SK-N-SH (cell line): Measurements from ENCODE around the gene STPG1. TPM values are rescaled to one million over a fixed set of nuclear protein-coding genes. Genes with fewer than 3 reads are reported as not detected.

Experiments used
- CTCF ChIA-PET: fragments of 300-600, 350-600 bp; formaldehyde crosslinking; extraction: SDS; loops from one replicate; lab custom pipeline; 2021; lab: Yijun Ruan, JAX
- POLR2A ChIA-PET: fragments of 350-600 bp; sonication (Branson Sonifier 250); formaldehyde crosslinking; extraction: SDS; loops from one replicate; lab custom pipeline; 2020; ENCODE audit warnings: antibody characterized with exemption, inconsistent platforms; lab: Yijun Ruan, JAX
- DNase-seq: peaks from one replicate; pipeline ENCODE4 v3.0.0; 2012
- H2AFZ ChIP-seq: fragments of 200-600 bp; sonication (generic); 2 replicates; pipeline ENCODE4 v1.8.1; 2016; ENCODE audit warnings: antibody characterized with exemption, mild to moderate bottlenecking, low read depth
- H3F3A ChIP-seq: fragments of 200-600 bp; sonication (generic); replicated peaks from 2 replicates; pipeline ENCODE3; 2016; ENCODE audit warnings: antibody characterized with exemption, mild to moderate bottlenecking; ENCODE audit not compliant: insufficient read depth
- H3K27ac ChIP-seq, 2 experiments: fragments of 200-500 bp in 1 of 2; fragments of 200-600 bp in 1 of 2; sonication (Bioruptor generic) in 1 of 2; sonication (generic), shearing (Covaris generic) in 1 of 2; 2 replicates each; pipeline versions ENCODE4 v1.5.1 to v1.6.1; 2014 to 2016; ENCODE audit warnings: low read depth in 2 of 2, inconsistent platforms in 1 of 2, low read length in 1 of 2, mild to moderate bottlenecking in 1 of 2, mixed read lengths in 1 of 2
- H3K27me3 ChIP-seq: fragments of 200-600 bp; sonication (generic), shearing (Covaris generic); 2 replicates; pipeline ENCODE4 v1.6.1; 2016; ENCODE audit warnings: mixed run types; ENCODE audit not compliant: insufficient read depth
- H3K36me3 ChIP-seq, 2 experiments: fragments of 200-500 bp in 1 of 2; fragments of 200-600 bp in 1 of 2; sonication (Bioruptor generic) in 1 of 2; sonication (generic) in 1 of 2; replicated peaks in 1 of 2; 2 replicates each; pipeline versions ENCODE3 to v1.5.1; 2014 to 2016; ENCODE audit warnings: low read length in 1 of 2, mild to moderate bottlenecking in 1 of 2; ENCODE audit not compliant: insufficient read depth in 2 of 2, control insufficient read depth in 1 of 2
- H3K4me1 ChIP-seq, 2 experiments: fragments of 200-500 bp in 1 of 2; fragments of 200-600 bp in 1 of 2; sonication (Bioruptor generic) in 1 of 2; sonication (generic), shearing (Covaris generic) in 1 of 2; 2 replicates each; pipeline versions ENCODE4 v1.5.1 to v1.6.1; 2014 to 2016; ENCODE audit warnings: low read depth in 1 of 2, low read length in 1 of 2, mixed run types in 1 of 2; ENCODE audit not compliant: insufficient read depth in 2 of 2, control insufficient read depth in 1 of 2
- H3K4me2 ChIP-seq: fragments of 200-600 bp; sonication (generic), shearing (Covaris generic); 2 replicates; pipeline ENCODE4 v1.6.1; 2017; ENCODE audit warnings: mixed run types
- H3K4me3 ChIP-seq, 2 experiments: fragments of 200-500 bp in 1 of 2; fragments of 200-600 bp in 1 of 2; sonication (Bioruptor generic) in 1 of 2; sonication (generic), shearing (Covaris generic) in 1 of 2; 2 replicates each; pipeline versions ENCODE4 v1.5.1 to v1.8.1; 2014 to 2016; ENCODE audit warnings: low read depth in 2 of 2, inconsistent platforms in 1 of 2, low read length in 1 of 2, mild to moderate bottlenecking in 1 of 2, mixed read lengths in 1 of 2, moderate library complexity in 1 of 2
- H3K79me2 ChIP-seq: fragments of 200-600 bp; sonication (generic); 2 replicates; pipeline ENCODE4 v1.8.1; 2017; ENCODE audit warnings: mild to moderate bottlenecking; ENCODE audit not compliant: insufficient read depth
- H3K9ac ChIP-seq: fragments of 200-600 bp; sonication (generic); 2 replicates; pipeline ENCODE4 v1.6.1; 2017; ENCODE audit warnings: mixed run types
- H3K9me2 ChIP-seq: fragments of 200-600 bp; sonication (generic); 2 replicates; pipeline ENCODE4 v1.6.1; 2017; ENCODE audit warnings: mixed run types
- H3K9me3 ChIP-seq: fragments of 200-600 bp; sonication (generic); 2 replicates; pipeline ENCODE4 v1.6.1; 2017; ENCODE audit warnings: mixed run types, mild to moderate bottlenecking, moderate library complexity
- H4K20me1 ChIP-seq: fragments of 200-600 bp; sonication (generic); 2 replicates; pipeline ENCODE4 v1.6.1; 2017; ENCODE audit warnings: mild to moderate bottlenecking, mixed run types; ENCODE audit not compliant: insufficient read depth
- ELF1 ChIP-seq: IDR thresholded peaks from 2 replicates; pipeline ENCODE4 v1.4.0; 2012
- EP300 ChIP-seq, 2 experiments: IDR thresholded peaks; 2 replicates each; pipeline versions ENCODE4 v1.4.0 to v1.6.1; 2012; ENCODE audit warnings: borderline replicate concordance in 1 of 2, low read depth in 1 of 2, low read length in 1 of 2
- FOSL2 ChIP-seq: IDR thresholded peaks from 2 replicates; pipeline ENCODE4 v1.4.0; 2012; ENCODE audit warnings: low read depth, mild to moderate bottlenecking, moderate library complexity, borderline replicate concordance
- FOXM1 ChIP-seq: IDR thresholded peaks from 2 replicates; pipeline ENCODE4 v1.4.0; 2012; ENCODE audit warnings: low read depth, mild to moderate bottlenecking
- GATA2 ChIP-seq: sonication (generic); formaldehyde crosslinking; IDR thresholded peaks from 2 replicates; pipeline ENCODE4 v1.5.0; 2020; ENCODE audit warnings: mild to moderate bottlenecking, missing genetic modification reagents
- IRF3 ChIP-seq: fragments of 150-350 bp; IDR thresholded peaks from 2 replicates; pipeline ENCODE4 v1.6.1; 2016; ENCODE audit warnings: mild to moderate bottlenecking, low read depth, low read length
- JUND ChIP-seq: IDR thresholded peaks from 2 replicates; pipeline ENCODE4 v1.4.0; 2012
- MAX ChIP-seq: IDR thresholded peaks from 2 replicates; pipeline ENCODE4 v1.4.0; 2012; ENCODE audit warnings: low read depth
- MEF2A ChIP-seq: IDR thresholded peaks from 2 replicates; pipeline ENCODE4 v1.4.0; 2012; ENCODE audit warnings: low read depth, borderline replicate concordance
- MXI1 ChIP-seq: IDR thresholded peaks from 2 replicates; pipeline ENCODE4 v1.6.1; 2012; ENCODE audit warnings: mild to moderate bottlenecking, low read depth, low read length, improper control_type of control experiment
- NFIC ChIP-seq: IDR thresholded peaks from 2 replicates; pipeline ENCODE4 v1.4.0; 2012; ENCODE audit warnings: borderline replicate concordance
- RCOR1 ChIP-seq: fragments of 150-350 bp; IDR thresholded peaks from 2 replicates; pipeline ENCODE4 v1.6.1; 2017; ENCODE audit warnings: antibody characterized with exemption, low read length
- RFX5 ChIP-seq: IDR thresholded peaks from 2 replicates; pipeline ENCODE4 v1.6.1; 2012; ENCODE audit warnings: mild to moderate bottlenecking, improper control_type of control experiment, low read length
- RXRA ChIP-seq: IDR thresholded peaks from 2 replicates; pipeline ENCODE4 v1.4.0; 2012; ENCODE audit warnings: low read depth, mild to moderate bottlenecking, borderline replicate concordance
- SMC3 ChIP-seq: IDR thresholded peaks from 2 replicates; pipeline ENCODE4 v1.6.1; 2012; ENCODE audit warnings: low read depth, low read length, improper control_type of control experiment
- TAF1 ChIP-seq: IDR thresholded peaks from 2 replicates; pipeline ENCODE4 v1.6.1; 2012; ENCODE audit warnings: low read depth, mild to moderate bottlenecking, low read length, moderate library complexity, borderline replicate concordance
- TCF12 ChIP-seq: IDR thresholded peaks from 2 replicates; pipeline ENCODE4 v1.4.0; 2012
- TEAD4 ChIP-seq: IDR thresholded peaks from 2 replicates; pipeline ENCODE4 v1.4.0; 2012; ENCODE audit warnings: mild to moderate bottlenecking, borderline replicate concordance; ENCODE audit not compliant: insufficient read depth
- YY1 ChIP-seq: IDR thresholded peaks from 2 replicates; pipeline ENCODE4 v1.4.0; 2012; ENCODE audit warnings: low read depth, mild to moderate bottlenecking
- whole genome bisulfite sequencing: methylation state at CpG from one replicate; pipeline ENCODE4 v1.1.6; 2017; ENCODE audit warnings: low lambda C conversion rate; 5-methylcytosine and 5-hydroxymethylcytosine counted together
- polyA plus RNA-seq, 3 experiments: library from polyadenylated mRNA; depleted of rRNA; stranded (reverse); fragments of >200 nt; gene quantifications; 2 replicates each; pipeline ENCODE4 v1.2.3, GENCODE V29; 2012
- TF ChIP-seq, protein P1 (sequence below): IDR thresholded peaks from 2 replicates; pipeline ENCODE4 v1.4.0; 2012; ENCODE audit warnings: low read depth, borderline replicate concordance
- TF ChIP-seq, protein P2 (sequence below): IDR thresholded peaks from 2 replicates; pipeline ENCODE4; 2012
- TF ChIP-seq, protein P3 (sequence below): fragments of 150-350 bp; IDR thresholded peaks from 2 replicates; pipeline ENCODE4 v1.6.1; 2017; ENCODE audit warnings: antibody characterized with exemption, low read length, low read depth, borderline replicate concordance

Gene STPG1
- polyA plus RNA-seq, 1 of the 3 experiments (the other 2 are of a cell fraction), result 8.7 TPM

- WGBS, result 96% methylated on average over 5 of the region's 9 CpGs
- Histone ChIP-seq H3F3A (peaks cover 13% of the 10 kb centered on the region), H3K36me3 (no peaks in the 10 kb centered on the region), H2AFZ (no peak overlapping the region), H4K20me1 (no peaks in the 10 kb centered on the region), H3K9me3 (no peaks in the 10 kb centered on the region), H3K9ac (no peak overlapping the region), H3K9me2 (no peaks in the 10 kb centered on the region), H3K79me2 (no peaks in the 10 kb centered on the region), H3K27ac (no peak overlapping the region), H3K4me1 (peaks cover 11 to 15% of the 10 kb centered on the region in 2 experiments), H3K4me2 (no peak overlapping the region), H3K27me3 (no peaks in the 10 kb centered on the region), H3K4me3 (no peak overlapping the region)
- TF ChIP-seq, protein P1, sequence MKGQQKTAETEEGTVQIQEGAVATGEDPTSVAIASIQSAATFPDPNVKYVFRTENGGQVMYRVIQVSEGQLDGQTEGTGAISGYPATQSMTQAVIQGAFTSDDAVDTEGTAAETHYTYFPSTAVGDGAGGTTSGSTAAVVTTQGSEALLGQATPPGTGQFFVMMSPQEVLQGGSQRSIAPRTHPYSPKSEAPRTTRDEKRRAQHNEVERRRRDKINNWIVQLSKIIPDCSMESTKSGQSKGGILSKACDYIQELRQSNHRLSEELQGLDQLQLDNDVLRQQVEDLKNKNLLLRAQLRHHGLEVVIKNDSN, result no peak
- TF ChIP-seq, protein P2, sequence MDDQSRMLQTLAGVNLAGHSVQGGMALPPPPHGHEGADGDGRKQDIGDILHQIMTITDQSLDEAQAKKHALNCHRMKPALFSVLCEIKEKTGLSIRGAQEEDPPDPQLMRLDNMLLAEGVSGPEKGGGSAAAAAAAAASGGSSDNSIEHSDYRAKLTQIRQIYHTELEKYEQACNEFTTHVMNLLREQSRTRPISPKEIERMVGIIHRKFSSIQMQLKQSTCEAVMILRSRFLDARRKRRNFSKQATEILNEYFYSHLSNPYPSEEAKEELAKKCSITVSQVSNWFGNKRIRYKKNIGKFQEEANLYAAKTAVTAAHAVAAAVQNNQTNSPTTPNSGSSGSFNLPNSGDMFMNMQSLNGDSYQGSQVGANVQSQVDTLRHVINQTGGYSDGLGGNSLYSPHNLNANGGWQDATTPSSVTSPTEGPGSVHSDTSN, result no peak
- TF ChIP-seq YY1, result no peak
- no peak for TF ChIP-seq RFX5
- no peak for TF ChIP-seq JUND
- no peak for TF ChIP-seq NFIC
- TF ChIP-seq TEAD4, result no peak
- CTCF ChIA-PET, result interaction anchor here (3.2 to 5.1 kb wide), 2 partner anchors 25 to 166 kb away, joined by 33 to 41 read pairs; no protein-coding TSS in a partner anchor
- POLR2A ChIA-PET, result no interaction called here
- DNase-seq, result no peak
Measured at GRCh38 chr1:24366707-24367106, 46.9 kb downstream of the STPG1 start.

DNA sequence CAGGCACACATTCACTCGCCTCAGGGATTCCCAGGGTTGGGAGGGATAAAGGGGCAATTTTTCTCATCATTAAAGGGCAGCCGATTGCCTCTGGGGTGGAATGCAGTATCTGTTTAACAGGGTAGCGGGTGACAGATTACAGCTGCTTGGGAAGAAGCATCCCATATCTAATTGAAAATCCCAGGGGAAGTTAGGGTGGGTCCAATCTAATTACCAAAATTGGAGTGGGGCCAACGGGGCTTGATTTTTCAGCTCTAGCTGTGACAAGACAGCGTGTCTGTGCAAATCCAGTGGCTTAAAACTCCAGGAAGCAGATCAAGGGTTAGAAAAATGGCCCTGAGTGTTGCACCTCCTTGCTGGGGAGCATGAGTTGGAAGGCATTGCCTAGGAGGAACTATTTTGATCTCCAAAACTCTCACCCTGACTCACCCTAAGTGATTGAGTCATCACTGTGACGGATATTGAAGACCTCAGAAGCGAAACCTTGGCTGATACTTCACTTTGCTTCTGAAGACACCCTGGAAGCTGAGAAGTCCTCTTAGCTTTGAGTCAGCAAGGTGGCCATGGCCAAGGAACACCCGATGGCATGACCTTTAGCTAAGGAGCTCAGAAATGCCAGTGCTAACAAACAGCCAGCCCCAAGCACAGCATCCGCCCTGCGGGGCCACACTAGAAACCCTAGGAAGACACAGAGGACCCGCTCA, 48.5 kb downstream of the STPG1 start:
- POLR2A ChIA-PET, result no interaction called here
- no peaks in the 10 kb centered on the region for H3K9me2 ChIP-seq
- 41% methylated on average over 11 of the region's 11 CpGs for WGBS
- no peak overlapping the region; the same call in 1 of the 2 replicates for H3K9ac ChIP-seq
- H3F3A ChIP-seq, result peaks cover 13% of the 10 kb centered on the region
- peak overlapping the region; percentile 39 for H3K4me2 ChIP-seq
- no peak overlapping the region for H2AFZ ChIP-seq
- H3K27ac ChIP-seq, result peak overlapping the region; percentile 22 to 73; a peak in 3 of 4 replicates
- CTCF ChIA-PET, result interaction anchor here (0.8 to 5.1 kb wide), 4 partner anchors 26 to 215 kb away, joined by 3 to 41 read pairs (median 18); no protein-coding TSS in a partner anchor
- H3K27me3 ChIP-seq, result no peaks in the 10 kb centered on the region
- peak; percentile 76 for DNase-seq
- no peak overlapping the region for H3K4me3 ChIP-seq
- no peaks in the 10 kb centered on the region for H4K20me1 ChIP-seq
- no peaks in the 10 kb centered on the region for H3K36me3 ChIP-seq
- peaks cover 11 to 15% of the 10 kb centered on the region in 2 experiments for H3K4me1 ChIP-seq
- no peaks in the 10 kb centered on the region for H3K79me2 ChIP-seq
- no peaks in the 10 kb centered on the region for H3K9me3 ChIP-seq
- TF ChIP-seq RCOR1 (no peak), EP300 (IDR thresholded peaks at IDR 0.05; ENCODE audit: borderline replicate concordance in 1 of 2, low read depth in 1 of 2, low read length in 1 of 2) (peak; percentile 25 to 53; a peak in 2 of 4 replicates), MXI1 (peak; percentile 40; the same call in 1 of the 2 replicates), RFX5 (no peak), ELF1 (no peak), FOSL2 (peak; percentile 91), TCF12 (peak; percentile 67), RXRA (peak; percentile 39; the same call in 1 of the 2 replicates), MAX (peak; percentile 54; the same call in 1 of the 2 replicates), GATA2 (CRISPR knock-in tag) (peak; percentile 40; the same call in 1 of the 2 replicates), TEAD4 (no peak), SMC3 (no peak), TAF1 (no peak), FOXM1 (no peak), MEF2A (peak; percentile 44; the same call in 1 of the 2 replicates), IRF3 (no peak), NFIC (peak; percentile 77), JUND (peak; percentile 83)
- TF ChIP-seq, protein P1, result no peak
- TF ChIP-seq, protein P3, sequence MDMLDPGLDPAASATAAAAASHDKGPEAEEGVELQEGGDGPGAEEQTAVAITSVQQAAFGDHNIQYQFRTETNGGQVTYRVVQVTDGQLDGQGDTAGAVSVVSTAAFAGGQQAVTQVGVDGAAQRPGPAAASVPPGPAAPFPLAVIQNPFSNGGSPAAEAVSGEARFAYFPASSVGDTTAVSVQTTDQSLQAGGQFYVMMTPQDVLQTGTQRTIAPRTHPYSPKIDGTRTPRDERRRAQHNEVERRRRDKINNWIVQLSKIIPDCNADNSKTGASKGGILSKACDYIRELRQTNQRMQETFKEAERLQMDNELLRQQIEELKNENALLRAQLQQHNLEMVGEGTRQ, result no peak
